ENCODE results near the gene GGACT.
A peak's percentile ranks its signal among the peaks of the same experiment; 100 is the strongest.
"Not testable (repeated sequence)": the region's sequence is repeated elsewhere in the genome, so short reads cannot be mapped to it uniquely, and the experiment has no call there.

The GGACT gene

DNA sequence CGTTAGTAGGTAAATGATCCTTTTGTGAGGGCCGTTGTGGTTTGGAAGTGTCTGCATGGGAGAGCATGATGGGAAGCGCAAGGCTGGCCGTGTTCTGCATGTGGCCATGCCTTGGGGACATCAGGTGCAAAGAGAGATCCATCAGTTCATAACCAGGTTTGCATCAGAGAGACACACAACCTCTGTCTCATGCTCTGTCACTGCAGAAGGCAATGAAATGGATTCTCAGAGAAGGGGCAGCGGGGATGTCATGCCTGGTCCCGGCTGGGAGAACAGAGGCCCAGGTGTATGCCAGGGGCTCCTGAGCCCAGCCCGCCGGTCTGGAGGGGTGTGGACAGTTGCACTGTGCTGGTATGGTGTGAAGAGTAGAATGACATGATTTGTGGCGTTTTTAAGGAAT, 60.2 kb downstream of the GGACT start:
- DNase-seq, result no peak

DNA sequence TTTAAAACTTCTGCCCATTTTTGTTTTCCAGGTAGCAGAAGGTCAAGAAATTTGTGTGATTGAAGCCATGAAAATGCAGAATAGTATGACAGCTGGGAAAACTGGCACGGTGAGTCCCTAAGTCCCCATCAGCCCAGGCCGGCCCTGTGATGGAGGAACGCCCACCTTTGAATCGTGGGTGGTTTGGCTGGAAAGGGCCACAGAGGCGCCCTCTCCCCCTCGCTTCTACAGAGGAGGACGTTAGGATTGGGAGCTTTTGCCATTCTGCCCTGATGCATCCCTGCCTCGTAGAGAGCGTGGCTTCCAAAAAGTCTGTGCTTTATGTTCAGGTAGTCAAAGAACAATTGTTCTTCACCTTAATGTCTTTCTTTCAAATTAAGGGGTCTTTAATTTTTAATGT, 60.9 kb downstream of the GGACT start:
- DNase-seq, result no peak

DNA sequence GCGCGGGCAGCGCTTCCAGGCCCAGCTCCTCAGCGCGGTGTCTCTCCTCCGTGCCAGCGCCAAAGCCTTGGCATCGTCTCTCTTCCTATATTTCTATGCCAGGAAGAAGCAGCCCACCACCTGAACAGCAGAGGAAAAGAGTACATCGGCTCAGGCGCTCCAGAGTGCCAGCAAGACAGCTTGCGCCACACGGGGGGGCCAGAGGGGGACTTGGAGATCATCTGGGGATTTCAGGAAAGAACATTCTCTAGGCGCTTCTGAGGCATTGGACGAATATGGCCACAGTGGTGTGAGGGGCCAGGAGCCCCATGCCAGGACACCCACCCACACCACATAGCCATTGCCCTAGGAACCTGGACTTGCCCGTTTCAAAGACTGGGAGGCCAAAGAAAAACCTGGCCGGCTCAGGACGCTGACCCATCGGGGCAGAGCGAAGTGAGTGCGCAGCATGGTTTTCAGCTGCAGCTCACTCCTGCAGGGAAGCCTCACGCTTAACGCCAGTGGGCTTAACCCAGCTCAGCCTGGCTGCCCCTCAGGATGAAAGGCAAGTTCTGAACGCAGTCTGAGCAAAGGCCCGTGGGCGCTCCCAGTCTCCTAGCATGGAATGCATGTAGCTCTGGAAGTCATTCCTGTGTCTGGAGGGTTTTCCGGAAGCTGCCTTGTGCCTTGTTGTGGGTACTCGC, 62.1 kb downstream of the GGACT start:
- DNase-seq, result no peak

DNA sequence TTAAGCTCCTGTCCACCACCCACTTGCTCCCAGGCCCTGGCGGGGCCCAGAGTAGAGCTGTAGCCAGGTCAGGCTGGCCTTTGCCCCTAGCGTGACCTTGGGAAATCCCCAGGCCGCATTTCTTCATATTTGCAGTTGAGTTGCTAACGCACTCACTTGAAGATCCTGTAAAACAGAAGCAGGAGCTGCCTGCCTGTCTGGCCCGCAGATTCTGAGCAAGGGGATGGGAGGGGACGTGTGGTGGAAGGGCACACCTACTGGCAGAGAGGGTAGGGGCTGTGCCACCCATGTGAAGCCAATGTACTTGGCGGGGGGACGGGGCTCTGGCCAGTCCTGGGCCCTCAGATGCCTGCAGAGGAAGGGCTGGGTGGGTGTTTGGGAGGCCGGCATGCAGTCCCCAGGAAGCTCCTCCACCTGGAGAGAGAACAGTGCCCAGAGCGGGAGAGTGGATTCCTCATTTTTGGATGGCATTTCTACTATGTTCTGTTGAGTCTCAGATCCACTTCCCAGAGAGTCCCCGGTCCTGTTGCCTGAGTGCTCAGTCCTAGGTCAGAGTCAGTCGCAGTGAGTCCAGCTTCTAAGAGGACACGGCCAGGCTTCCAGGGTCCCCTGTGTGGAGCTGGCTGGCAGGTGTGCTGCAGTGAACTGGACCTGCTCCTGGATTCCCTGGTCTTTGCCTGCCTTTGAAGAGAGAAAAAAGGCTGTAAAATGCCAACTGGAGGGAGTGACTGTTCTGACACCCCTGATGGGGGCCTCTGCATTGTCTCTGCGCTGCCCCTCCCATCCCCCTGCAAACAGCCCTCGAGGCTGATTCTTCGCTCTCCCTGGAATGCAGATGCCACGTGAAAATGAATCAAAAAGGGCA, 62.9 kb downstream of the GGACT start:
- DNase-seq, result no peak

DNA sequence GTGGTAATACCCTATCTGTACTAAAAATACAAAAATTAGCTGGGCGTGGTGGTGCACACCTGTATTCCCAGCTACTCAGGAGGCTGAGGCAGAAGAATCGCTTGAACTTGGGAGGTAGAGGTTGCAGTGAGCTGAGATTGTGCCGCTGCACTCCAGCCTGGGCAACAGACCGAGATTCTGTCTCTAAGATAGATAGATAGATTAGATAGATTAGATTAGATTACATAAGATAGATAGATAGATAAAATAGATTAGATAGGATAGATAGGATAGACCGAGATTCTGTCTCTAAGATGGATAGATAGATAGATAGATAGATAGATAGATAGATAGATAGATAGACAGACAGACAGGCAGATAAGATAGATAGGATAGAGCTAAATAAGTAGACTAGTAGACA, 63.9 kb downstream of the GGACT start:
- DNase-seq, result not testable (repeated sequence)

DNA sequence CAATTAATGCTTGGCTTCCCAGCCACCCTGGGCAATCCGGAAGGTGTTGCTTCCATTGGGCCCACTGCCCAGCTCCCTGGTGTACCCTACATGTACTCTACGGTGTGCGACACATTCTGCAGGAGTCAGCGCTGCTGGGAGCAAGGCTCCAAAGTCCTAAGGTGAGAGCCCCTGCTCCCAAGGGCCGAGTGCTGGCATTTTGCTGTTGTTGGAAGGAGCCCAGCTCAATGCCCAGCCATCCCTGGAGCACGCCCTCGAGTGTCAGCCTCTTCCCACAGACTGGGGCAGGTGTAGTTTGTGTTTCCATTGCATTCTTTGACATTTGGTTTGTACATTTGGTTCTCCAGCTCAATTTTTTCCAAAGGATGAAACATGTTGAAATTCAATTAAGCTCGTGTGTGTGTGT, 64.6 kb downstream of the GGACT start:
- no peak for DNase-seq

DNA sequence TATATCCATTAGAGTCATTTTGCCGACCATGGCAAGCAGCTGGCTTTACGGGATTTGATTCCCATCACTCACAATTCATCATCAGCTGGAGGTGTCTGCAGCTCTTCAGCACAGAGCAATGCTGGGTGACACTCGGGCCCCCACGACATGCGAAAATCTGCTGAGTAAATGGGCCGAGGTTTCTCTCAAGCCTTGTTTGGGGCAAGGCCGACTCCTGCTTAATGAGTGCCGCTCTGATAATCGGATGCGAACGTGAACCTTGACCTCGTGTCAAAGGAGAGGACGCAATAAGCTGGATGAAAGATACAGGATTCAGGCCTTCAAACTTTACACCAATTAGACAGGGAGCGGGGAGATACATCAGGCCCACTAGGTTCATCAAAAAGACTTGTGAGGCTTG, 65.2 kb downstream of the GGACT start:
- DNase-seq, result no peak

DNA sequence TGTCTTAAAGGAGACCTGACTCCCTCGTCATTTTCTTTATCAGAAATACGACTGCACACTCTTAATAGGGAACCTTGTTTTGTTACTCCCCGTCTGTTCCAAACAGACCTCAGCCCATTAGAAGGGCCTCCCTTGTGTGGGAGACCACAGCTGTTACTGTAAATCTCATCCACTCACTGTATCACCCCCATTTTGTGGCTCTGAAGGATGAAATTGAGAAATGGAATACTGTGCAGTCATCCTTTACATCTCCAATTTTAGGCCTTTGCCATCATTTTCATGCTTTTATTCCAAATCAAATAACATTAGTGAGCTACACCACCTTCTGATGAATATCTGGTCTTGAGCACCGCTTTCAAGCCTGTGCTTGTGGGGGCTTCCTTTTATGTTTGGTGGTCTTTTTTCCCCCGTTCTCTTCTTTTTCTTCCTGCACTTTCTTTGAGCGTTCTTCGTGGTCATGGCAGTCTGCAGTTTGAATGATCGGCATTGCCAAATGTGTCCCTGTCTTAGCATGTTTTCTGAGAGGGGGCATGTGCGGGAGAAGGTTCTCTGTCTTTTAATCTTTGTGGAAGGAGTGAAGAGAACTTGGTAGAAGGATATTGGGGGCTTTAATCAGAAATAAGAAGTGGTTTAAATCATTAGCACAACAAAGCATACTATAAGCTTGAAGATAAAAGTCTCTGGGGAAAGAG, 65.8 kb downstream of the GGACT start:
- DNase-seq, result no peak

DNA sequence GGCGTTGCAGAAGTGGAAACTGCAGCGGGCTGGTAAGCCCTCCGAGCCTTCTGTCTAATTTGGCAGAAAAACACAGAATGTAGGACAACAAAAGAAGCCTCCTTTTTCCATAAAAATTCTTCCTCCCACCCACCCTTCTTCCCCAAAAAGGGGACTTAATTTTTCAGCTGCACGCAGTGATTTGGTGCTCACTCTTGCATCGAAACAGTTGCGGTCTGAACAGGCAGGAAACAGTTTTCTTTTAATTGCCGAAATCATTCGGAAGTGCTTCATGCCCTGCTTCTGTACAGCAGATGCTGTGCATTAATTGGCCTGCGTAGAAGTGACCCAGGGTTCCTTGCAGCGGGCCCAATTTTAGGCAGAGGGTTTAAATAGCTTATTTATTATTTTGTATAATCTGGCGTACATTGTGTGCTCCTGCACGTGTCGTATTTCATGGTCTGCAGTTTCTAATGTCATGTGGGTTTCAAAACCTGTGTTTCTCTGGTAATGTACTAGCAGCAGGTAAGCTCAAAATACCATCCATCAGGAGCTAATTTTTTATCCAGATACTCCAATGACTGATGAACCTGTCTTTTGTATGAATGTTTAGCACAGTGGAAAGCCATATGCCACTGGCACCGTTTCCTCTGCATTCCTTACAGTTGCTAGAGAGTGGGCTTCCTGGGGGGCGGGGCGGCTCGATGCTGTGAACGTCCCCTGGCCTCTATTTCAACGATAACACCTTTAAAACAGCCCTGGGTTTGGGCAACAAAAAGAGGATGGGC, 66.6 kb downstream of the GGACT start:
- DNase-seq, result peak; percentile 31 to 32

DNA sequence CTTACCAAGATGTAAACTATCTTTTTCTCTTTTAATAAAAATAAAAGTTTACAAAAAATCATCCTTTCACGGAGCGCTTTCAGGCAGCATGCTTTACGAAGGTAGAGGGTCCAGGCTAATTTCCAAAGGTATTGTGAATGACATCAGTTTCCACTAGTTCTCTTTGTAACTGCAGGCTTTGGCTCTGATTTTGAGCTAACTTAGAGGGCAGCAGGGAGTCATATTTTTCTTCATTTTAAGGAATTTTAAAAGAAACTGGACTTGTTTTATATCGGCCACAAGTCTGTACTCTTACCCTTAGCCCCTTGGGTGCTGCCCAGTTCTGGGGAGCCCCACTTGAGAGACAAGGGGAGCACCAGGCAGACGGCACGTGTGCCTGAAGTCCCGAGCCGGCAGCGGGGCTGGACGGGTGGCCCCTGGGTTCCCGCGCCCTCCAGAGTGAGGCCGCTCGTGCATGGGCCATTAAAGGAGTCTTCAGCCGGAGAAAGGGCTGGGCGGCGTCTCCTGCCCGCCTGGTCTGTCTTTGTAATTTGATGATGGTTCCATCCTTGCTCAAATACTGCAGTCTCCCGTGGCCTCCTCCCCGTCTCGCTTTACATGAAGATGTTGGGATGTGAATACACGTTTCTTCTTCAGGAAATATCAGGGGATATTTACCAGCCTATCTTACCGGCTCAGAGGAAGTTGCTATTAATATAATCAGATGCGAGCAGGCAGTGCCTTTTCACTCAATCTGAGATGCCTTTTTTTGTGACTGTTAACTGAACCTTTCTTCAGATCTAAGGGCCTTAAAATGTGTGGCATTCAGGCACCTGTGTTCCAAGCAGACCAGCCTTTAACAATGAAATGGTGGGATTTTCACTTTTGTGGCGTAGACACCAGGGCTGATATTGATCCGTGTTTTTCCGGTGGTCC, 67.4 kb downstream of the GGACT start:
- DNase-seq, result no peak

DNA sequence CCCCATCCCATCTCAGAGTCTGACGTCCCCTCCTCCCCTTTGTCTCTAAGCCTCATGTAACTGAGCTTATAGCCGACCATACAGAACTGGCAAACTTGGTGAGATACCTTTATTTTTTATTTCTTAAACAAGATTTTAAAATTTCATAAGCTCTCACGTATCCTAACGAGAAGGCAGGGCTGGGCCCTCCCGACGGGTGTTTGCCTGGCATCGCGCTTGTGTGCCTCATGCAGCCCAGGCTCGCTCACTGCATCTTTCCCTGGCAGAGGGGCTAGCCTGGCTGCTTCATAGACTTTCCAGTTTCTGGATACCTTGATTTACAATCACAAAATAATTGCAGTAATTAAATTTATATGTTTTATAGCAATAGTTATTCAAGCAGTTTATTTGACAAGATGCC, 69.0 kb downstream of the GGACT start:
- DNase-seq, result no peak

DNA sequence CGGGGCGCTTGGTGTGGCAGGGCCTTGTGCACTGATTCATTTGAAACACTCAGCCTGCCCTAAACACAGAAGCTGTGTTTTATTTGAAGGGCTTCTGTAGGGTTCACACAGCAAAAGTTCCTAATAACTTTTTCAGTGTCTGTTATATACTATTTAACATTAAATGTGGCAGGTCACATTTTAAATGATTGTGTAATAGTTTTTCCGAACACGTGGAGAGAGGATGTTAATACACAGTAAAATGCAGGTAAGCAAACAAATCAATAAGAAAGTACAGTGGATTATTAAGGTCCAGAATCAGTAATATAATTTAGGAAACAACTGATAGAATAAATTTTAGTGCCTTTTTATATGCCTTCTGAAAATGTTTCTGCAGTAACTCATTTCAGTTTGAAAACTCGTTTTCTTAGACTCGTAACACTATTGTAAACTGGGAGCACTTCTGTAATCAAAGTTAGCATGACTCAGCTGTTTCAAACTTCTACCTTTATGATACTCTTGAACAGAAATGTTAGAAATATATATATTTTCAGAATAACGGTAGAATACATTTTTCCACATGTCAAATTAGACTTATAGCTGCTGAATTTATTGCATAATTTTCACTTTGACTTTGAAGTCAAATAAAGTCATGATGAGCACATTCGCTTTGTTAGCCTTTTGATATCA, 70.1 kb downstream of the GGACT start:
- no peak for DNase-seq

DNA sequence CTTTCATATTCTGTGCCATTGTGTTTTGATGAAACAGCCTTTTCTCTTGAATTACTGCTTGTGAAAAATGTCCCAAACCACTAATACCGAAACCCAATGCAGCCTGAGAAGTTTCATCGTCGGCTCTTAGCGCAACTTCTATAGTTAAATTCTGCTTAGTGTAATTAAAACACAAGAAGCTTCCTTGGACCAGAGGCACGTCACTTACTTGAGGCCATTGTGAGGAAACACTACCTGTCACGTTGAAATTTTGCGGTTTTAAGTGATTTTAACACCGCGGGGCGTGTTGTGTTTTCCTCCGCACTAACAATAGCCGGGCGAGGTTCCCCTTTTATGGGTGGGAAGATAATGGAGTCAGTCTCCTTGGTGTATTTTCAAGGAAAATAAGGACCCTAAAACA, 70.9 kb downstream of the GGACT start:
- DNase-seq, result no peak

DNA sequence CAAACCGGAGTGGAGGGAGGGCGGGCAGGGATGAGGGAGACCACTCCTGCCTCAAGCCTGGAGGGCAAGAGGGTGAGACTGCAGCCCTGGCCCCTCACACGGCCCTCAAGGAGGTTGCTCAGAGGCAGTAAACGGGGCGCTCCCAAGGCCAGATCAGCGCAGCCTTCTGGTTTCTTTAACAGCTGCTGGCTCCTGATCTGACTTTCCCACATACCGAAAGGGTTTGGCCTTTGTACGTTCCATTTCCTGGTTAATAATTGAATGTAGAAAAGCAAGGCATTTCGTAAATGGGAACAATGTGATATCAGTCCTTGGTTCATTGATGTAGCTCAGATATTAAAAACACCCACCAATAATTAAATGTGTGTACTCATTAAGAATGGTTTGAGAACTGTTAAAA, 71.5 kb downstream of the GGACT start:
- DNase-seq, result no peak

DNA sequence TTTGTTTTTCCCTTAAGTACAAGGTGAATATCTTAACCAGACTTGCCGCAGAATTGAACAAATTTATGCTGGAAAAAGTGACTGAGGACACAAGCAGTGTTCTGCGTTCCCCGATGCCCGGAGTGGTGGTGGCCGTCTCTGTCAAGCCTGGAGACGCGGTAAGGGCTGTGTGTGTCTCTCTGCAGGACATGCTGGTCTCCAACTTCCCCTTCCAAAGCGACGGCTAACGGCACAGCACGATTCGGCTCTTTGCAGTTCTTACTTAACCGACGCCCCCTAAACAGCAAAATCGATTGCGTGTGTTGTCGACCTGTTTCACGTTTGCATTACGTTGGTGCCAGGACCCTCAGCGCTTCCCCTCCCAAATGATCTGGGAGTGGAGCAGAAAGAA, 73.2 kb downstream of the GGACT start:
- peak; percentile 54 to 60 for DNase-seq

DNA sequence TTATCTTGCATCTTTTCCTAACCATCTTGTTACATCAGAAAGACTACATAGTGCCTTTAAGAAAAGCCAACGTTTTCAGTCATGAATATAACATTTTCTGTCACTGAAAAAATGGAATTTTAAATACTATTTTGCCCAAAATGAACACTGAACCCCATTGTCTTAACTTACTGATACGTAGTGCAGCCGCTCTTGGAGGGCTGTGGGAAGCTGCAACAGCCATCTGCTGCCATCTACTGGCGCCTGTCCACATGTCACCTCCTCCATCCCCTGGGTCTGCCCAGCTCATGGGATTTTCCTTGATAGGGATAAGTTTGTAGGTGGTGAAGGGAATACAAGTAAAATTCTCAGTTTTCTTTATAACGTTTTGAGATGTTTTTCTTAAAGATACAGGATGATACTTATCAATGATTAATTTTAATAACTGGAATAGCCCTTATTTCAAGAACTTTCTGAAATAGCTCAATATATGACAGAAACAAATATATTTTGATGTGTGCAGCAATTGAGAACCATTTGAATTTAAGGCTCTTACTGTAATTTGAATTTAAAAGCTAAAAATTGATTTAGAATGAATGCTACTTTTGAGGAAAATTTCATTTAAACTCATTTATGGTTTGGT, 73.7 kb downstream of the GGACT start:
- peak; percentile 72 to 84 for DNase-seq

DNA sequence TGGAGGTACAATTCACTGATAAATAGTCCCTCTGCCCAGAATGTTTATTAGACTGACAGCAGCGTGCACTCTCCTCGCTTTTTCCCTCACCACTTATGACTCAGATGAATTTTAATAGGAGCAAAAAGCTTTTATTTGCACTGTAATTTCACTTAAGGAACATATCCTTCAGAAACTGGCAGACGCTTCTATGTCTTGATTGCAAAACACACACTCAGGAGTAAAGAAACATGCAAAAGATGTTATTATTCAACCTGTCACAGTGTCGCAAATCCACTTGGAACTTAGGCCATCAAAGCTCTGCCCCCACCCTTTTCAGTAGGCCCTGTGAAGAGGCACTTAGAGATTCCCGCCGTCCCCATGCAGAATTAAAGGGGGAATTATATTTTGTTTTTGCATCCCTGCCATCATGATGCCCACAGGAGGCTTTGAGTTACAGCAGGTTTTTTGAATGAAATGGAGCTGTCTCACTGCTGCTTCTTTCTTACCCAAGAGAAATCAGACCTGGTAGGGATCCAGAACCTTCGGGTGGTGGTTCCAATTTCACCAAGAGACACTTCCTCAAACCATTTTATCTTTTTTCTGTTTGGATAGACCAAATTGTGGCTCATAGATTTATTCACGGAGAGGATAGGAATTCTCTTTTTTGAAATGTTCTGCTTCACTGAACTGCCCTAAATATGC, 74.5 kb downstream of the GGACT start:
- no peak for DNase-seq

DNA sequence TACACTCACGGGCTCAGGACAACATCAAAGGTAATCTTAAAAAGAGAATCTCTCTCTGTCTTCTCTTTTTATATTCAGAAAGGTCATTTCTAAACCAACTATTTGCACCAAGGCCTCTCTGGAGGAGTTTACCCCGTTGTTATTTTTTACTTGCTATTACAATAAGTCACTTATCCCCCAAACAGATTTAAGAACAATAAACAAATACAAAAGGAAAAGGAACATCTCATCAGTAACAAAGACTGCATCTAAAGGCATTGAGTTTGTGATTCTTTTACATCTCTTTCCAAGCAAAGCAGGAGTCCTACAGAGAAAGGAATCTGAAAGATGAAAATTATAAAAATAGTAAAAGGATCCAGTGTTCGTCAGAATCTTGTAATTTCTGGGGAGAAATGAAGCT, 75.4 kb downstream of the GGACT start:
- DNase-seq, result no peak

DNA sequence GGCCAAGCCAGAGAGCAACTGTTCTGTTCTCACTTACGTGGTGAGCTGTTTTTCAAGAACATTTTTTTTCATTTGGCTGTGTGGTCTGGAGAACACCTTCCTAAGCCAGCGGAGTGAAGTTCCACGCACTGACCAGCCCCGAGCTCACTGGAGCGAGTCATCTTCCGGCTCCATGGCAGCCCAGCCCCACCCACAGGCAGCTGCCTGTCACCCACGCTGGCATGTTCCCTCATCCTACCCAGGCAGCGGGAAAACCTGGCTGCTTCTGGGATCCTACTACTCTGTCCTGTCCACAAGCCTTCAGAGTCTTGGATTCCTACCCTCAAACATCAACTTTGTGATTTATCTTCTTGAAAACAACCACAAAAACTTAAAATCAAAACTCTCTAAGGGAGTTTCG, 76.2 kb downstream of the GGACT start:
- DNase-seq, result no peak

DNA sequence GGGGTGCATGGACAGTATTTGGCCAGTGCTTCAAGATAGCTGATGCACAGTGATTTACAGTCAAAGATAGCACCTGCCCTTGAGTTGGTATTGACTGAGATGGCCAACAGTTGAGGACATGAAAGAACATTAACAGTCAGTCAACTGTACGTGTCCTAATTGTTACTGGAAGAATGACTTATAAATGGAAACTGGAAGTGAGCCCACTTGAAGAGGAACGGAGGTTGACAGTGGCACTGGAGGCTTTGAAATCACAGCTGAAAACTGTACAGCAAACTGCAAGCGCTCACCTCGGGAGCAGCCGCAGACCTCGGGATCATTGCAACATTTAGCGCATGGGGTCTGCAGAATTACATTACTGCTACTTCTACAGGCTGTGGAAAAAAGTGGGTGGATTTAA, 77.1 kb downstream of the GGACT start:
- DNase-seq, result no peak

All from Kasumi-1 (cell line).